Measurements from ENCODE around the gene SCAI.

DNA sequence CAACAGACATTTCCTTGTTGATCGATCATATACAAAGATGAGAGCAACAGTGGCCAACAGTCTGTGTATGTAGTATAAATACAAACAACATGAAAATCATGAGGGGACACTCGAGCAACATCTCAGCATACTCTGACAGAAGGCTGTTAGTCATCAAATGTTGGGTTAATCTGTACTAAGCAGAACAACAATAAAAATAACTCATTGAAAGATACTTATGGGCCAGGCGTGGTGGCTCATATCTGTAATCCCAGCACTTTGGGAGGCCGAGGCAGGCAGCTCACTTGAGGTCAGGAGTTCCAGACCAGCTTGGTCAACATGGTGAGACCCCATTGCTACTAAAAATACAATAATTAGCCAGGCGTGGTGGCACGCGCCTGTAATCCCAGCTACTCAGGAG is 67.3 kb downstream of the SCAI start:
- TF ChIP-seq, protein P1, sequence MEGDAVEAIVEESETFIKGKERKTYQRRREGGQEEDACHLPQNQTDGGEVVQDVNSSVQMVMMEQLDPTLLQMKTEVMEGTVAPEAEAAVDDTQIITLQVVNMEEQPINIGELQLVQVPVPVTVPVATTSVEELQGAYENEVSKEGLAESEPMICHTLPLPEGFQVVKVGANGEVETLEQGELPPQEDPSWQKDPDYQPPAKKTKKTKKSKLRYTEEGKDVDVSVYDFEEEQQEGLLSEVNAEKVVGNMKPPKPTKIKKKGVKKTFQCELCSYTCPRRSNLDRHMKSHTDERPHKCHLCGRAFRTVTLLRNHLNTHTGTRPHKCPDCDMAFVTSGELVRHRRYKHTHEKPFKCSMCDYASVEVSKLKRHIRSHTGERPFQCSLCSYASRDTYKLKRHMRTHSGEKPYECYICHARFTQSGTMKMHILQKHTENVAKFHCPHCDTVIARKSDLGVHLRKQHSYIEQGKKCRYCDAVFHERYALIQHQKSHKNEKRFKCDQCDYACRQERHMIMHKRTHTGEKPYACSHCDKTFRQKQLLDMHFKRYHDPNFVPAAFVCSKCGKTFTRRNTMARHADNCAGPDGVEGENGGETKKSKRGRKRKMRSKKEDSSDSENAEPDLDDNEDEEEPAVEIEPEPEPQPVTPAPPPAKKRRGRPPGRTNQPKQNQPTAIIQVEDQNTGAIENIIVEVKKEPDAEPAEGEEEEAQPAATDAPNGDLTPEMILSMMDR (IDR thresholded peaks at IDR 0.05): no peak
- TF ChIP-seq POLR2A (IDR thresholded peaks at IDR 0.05): no peak

Measured in thyroid gland (tissue), 4 donors.